GM21367 (cell line): Measurements from ENCODE around the gene LGALS14.
"Not testable (repeated sequence)": the region's sequence is repeated elsewhere in the genome, so short reads cannot be mapped to it uniquely, and the experiment has no call there.

Experiments
- ATAC-seq: cut with Tn5 transposase; IDR thresholded peaks from one replicate; pipeline ENCODE4 v1.9.1; 2021; ENCODE audit not compliant: unreplicated experiment

The LGALS14 gene

DNA sequence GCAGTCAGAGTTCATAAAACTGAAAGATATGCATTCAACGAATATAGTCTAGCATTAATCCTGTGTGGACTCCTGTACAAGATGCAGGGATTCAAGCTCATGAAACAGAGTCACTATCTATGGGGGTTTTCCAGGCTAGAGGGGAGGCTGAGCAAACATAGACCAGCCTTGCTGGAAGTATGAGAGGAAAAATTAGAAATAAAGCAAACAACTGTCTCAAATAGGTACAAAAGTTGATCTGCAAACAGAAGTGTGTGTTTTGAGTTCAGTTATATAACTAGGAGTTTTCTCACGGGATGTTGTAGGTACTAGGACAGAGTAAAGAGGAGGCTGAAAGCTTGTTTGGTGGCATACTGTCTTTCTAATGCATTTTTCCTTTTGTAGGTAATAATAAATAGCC is 8.5 kb upstream of the LGALS14 start:
- no peak for ATAC-seq

DNA sequence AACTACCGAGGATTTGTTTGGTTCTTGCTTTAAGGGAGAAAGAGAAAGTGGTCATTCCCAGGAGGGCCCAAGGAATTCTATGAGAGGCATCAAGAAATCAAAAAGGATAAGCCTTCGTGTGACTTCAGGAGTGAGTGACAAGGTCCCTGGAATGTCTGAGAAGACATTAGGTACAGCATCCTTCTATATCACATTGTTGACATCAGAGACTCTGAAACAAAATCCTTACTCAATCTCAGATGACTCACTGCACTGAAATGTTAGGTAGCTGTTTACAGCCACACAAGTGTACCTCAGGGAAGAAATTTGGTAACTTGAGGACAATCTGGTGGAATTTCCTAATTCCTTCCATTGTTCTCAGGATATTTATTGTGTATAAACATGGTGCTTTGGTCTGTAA is 7.9 kb upstream of the LGALS14 start:
- ATAC-seq, result no peak

GRCh38 chr19:39698535-39698934 is 5.7 kb upstream of the LGALS14 start:
- no peak for ATAC-seq

DNA sequence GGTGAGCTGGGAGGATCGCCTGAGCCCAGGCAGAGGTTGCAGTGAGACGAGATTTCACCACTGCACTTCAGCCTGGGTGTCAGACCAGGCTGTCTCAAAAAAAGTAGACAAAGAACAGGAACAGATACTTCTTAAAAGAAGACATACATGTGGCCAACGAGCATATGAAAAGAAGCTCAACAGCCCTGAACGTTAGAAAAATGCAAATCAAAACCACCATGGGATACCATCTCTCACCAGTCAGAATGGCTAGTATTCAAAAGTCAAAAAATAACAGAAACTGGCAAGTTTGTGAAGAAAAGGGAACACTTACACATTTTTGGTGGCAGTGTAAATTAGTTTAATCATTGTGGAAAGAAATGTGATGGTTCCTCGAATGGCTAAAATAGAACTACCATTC is 3.0 kb upstream of the LGALS14 start:
- ATAC-seq, result no peak

DNA sequence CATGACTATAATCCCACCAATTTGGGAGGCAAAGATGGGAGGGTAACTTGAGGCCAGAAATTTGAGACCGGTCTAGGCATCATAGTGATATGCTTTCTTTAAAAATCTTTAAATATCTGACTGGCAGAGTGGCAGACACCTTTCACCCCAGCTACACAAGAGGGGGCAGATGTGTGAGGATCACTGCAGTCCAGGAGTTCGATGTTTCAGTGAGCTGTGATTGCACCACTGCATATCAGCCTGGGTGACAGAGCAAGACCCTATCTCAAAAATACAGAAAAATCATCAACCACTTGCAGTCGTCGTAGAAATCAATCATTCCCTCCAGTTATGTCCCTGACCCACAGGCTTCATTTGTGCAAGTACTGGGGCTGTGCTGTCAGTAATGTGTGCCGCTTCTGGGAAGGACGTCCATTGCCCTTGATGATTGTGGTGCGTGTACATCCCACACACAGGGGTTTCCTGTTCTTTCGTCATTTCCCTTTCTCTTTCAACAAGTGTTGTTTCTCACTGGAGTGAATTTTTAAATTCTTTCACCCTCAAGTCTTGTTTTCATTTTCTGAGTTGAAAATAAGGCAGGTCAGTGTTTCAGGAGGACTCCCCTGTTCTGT is 1.4 kb downstream of the LGALS14 start:
- no peak for ATAC-seq

GRCh38 chr19:39708594-39708993 is 4.3 kb downstream of the LGALS14 start:
- no peak for ATAC-seq

DNA sequence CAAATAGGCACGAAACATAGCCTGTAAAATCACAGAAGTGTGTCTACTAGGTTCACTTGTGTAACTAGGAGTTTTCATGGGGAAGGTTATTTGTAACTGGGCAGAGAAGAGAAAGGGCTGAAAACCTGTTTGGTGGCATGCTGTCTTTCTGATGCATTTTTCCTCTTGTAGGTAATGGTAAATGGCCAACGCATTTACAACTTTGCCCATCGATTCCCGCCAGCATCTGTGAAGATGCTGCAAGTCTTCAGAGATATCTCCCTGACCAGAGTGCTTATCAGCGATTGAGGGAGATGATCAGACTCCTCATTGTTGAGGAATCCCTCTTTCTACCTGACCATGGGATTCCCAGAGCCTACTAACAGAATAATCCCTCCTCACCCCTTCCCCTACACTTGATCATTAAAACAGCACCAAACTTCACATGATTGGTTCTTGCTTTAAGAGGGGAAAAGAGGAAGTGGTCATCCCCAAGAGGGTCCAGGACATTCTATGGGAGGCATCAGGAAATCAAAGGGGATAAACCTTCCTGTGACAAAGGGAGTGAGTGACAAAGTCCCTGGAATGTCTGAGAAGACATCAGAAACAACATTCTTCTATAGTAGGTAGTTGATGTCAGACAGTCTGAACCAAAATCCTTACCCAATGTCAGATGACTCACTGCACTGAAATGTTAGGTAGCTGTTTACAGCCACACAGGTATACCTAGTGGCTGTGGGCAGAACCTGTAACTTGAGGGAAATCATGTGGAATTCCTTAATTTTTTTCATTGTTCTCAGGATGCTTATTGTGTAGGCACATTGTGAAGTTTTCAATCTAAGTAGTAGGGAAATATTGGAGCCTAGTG is 5.0 kb downstream of the LGALS14 start:
- ATAC-seq, result no peak

DNA sequence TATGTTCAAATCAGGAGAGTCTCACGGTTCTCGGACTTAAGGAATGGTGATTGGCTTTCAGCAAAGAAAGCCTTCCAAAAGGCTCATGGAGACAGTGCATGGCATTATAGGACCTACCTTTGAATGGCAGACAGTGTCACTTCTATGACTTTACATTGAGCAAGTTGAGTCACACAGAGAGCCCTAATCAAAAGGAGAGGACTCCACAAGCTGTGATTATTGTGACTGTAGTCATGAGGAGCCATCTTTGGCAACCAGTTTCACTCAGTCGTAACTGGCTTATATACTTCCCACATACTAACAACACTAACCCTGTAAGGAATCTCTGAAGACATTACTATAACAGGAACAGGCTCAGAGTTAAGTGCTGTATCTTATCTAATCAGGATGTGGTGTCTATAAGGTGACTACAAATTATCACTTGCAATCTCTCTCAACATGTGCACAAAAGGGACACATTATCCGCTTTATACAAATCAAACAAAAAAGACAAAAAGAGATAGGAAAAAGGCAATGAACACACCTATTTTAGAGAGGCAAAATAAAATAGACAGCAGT is 6.1 kb downstream of the LGALS14 start:
- no peak for ATAC-seq

GRCh38 chr19:39720144-39720543 is 15.9 kb downstream of the LGALS14 start:
- ATAC-seq, result not testable (repeated sequence)

GRCh38 chr19:39725995-39726394 is 21.7 kb downstream of the LGALS14 start:
- no peak for ATAC-seq

- ATAC-seq, result no peak
These were observed 23.0 kb downstream of the LGALS14 start for GRCh38 chr19:39727070-39727800.

DNA sequence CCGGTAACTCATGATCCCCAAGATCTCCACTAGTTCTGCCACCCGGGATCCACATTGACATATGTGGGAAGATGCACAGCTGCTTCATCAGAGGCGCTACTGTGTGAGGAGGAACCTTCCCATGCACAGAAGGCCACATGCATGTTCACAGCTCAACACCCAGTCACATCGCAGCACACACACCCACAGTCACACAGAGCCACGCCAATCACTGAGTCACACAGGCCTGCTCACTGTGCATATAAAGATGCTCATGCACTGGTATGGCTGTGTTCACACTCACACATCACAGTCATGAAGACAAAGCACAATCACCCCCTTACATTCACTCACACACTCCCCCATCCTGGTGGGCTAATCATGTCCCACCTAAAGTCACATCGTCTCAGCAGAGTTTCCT is 23.8 kb downstream of the LGALS14 start:
- no peak for ATAC-seq

DNA sequence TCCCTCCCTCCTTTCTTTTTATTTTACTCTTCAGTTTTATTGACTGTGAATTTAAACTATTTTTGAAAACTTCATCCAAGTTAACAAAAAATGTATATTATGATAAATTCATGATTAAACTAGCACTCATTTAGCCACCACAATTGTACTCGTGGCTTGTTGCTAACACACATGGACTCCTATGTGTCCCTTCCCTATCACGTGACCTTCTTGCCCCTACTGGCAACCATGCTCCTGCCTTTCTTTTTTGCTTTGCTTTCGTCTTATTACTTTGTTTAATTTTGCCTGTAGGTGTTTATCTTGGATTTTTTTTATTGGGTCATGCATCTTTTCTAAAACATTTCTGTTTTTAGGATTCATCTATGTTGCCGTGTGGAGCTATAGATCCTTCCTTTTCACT is 25.3 kb downstream of the LGALS14 start:
- no peak for ATAC-seq

DNA sequence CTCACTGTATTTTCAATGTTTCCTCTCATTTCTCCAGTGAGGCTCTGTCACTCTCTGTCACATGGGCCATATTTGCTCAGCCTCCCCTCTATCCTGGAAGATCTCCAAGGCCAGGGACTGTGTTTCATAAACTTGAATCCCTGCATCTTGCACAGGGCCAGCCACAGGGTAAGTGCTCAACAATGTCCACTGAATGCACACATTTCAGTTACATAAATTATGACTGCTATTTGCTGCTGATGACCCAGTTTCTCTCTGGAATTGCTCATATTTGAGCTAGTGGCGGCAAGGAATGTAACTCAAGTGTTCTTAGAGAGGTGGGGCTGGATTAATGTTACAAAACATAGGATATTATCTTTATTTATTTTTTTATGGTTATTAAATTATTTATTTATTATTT is 27.4 kb downstream of the LGALS14 start:
- no peak for ATAC-seq

- ATAC-seq, result no peak
These were observed 29.6 kb downstream of the LGALS14 start for GRCh38 chr19:39733841-39734240.

GRCh38 chr19:39735688-39736087 is 31.4 kb downstream of the LGALS14 start:
- ATAC-seq, result no peak

GRCh38 chr19:39736088-39736487 is 31.8 kb downstream of the LGALS14 start:
- ATAC-seq, result no peak

GRCh38 chr19:39737351-39737750 is 33.1 kb downstream of the LGALS14 start:
- ATAC-seq, result no peak

GRCh38 chr19:39737891-39738290 is 33.6 kb downstream of the LGALS14 start, which contains the start of gene CLC:
Gene CLC, minus strand, starts transcription at chr19:39738029. Its CDS starts 77 bp downstream, at chr19:39737952.
- no peak for ATAC-seq

- no peak for ATAC-seq
These were observed 34.5 kb downstream of the LGALS14 start for GRCh38 chr19:39738814-39739213.

DNA sequence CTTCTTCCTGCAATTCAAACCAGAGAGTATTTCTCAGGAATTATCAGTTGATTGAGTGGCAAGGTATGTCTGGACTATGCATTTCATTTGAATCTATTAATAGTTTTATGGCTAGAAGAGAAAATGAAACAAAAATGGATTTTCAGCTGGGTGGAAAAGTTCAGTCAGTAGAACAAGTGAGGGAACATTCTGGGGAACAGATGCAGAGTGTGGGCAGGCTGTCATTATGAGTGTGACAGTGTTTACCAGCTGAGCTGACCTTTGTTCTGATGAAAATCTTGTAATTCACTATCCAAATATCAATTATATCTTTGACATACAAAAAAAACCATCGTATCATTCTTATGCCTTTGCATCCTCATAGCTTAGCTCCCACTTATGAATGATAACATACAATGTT is 36.1 kb downstream of the LGALS14 start:
- ATAC-seq, result no peak

- no peak for ATAC-seq
These were observed 41.4 kb downstream of the LGALS14 start for GRCh38 chr19:39745643-39746042.
